DMS53 (cell line): Measurements from ENCODE around the gene ATRNL1.

Experiments used
- DNase-seq: peaks from one replicate; lab custom pipeline; 2025; lab: John Stamatoyannopoulos, UW

ATRNL1 gene

GRCh38 chr10:115989621-115990020 lies 896.5 kb downstream of the ATRNL1 start:
- no peak for DNase-seq

GRCh38 chr10:115992236-115992986 lies 899.2 kb downstream of the ATRNL1 start:
- DNase-seq: no peak

GRCh38 chr10:115996031-115996430 lies 902.9 kb downstream of the ATRNL1 start:
- no peak for DNase-seq

- no peak for DNase-seq
These were observed 905.1 kb downstream of the ATRNL1 start for GRCh38 chr10:115998301-115998700.
